Measurements from ENCODE around the gene TPMT. TPM values are rescaled to one million over a fixed set of nuclear protein-coding genes. Genes with fewer than 3 reads are reported as not detected.

Gene TPMT
- total and polyA plus RNA-seq, 2 of the 13 experiments (the other 11 are each of a cell fraction or from before 2014, with no cell fraction given) = 11.1 to 22.8 TPM

DNA sequence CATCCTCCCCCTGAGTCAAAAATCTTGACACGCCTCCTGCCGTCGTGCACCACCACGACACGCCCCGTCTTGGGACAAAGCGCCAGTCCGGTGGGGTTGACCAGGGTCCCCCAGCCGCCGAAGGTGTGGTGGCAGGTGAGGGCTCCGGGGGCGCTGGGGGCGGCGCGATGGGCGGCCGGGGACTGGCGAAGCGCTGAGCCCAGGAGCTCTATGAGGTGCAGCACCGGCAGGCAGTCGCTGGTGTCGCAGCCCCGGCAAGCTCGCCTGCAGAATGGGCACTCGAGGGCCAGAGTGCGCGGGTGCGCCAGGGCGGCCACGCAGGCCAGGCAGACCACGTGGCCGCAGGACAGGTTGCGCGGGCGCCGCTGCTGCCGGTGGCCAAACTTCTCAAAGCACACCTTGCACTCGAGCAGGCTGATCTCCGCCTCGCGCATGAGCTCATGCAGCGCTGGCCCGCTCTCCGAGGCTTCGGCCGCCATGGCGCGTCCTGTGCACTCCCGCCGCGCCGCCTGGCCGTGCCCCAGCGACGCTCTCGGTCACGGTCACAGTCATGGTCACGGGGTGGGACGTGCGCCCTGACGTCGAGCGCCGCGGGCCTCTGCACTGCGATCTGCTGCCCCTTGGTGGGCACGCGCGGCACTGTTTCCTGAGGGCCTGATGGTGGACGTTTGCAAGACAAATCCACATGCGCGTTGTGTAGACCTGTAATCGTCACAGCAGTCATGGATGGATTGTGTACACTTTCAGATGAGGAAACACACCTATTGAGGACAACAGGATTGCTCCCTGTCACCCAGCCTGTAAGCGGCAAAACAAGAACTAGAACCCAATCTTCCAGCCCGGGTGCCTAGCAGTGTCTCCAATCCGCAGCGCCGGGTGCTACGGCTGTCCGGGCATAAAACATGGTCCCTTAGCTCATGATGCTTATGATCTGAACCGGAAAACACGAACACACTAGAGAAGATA lies 32.5 kb downstream of the TPMT start, which contains the start of gene NHLRC1 (continued):
- TF ChIP-seq HNRNPLL (IDR thresholded peaks at IDR 0.05; ENCODE audit: low read depth, low read length, poor library complexity, severe bottlenecking) = peak; percentile 46
- TF ChIP-seq MXI1 (IDR thresholded peaks at IDR 0.05; ENCODE audit: borderline replicate concordance, low read depth, low read length) = peak; percentile 70; the same call in 1 of the 3 replicates
- TF ChIP-seq SALL1 (CRISPR knock-in tag; IDR thresholded peaks at IDR 0.05) = peak; percentile 99
- TF ChIP-seq ATF7 (IDR thresholded peaks at IDR 0.05) = no peak
- TF ChIP-seq ATF7 (CRISPR knock-in tag; IDR thresholded peaks at IDR 0.05) = peak; percentile 90
- TF ChIP-seq KLF11 (CRISPR knock-in tag; IDR thresholded peaks at IDR 0.05) = peak; percentile 84; the same call in 1 of the 2 replicates
- TF ChIP-seq CENPX (CRISPR knock-in tag; IDR thresholded peaks at IDR 0.05) = no peak
- TF ChIP-seq, protein P1, sequence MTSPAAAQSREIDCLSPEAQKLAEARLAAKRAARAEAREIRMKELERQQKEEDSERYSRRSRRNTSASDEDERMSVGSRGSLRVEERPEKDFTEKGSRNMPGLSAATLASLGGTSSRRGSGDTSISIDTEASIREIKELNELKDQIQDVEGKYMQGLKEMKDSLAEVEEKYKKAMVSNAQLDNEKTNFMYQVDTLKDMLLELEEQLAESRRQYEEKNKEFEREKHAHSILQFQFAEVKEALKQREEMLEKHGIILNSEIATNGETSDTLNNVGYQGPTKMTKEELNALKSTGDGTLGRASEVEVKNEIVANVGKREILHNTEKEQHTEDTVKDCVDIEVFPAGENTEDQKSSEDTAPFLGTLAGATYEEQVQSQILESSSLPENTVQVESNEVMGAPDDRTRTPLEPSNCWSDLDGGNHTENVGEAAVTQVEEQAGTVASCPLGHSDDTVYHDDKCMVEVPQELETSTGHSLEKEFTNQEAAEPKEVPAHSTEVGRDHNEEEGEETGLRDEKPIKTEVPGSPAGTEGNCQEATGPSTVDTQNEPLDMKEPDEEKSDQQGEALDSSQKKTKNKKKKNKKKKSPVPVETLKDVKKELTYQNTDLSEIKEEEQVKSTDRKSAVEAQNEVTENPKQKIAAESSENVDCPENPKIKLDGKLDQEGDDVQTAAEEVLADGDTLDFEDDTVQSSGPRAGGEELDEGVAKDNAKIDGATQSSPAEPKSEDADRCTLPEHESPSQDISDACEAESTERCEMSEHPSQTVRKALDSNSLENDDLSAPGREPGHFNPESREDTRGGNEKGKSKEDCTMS (CRISPR knock-in tag; conservative IDR thresholded peaks at IDR 0.05) = no peak
- TF ChIP-seq, protein P2, sequence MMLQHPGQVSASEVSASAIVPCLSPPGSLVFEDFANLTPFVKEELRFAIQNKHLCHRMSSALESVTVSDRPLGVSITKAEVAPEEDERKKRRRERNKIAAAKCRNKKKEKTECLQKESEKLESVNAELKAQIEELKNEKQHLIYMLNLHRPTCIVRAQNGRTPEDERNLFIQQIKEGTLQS (CRISPR knock-in tag; IDR thresholded peaks at IDR 0.05) = peak; percentile 85
- TF ChIP-seq, protein P3, sequence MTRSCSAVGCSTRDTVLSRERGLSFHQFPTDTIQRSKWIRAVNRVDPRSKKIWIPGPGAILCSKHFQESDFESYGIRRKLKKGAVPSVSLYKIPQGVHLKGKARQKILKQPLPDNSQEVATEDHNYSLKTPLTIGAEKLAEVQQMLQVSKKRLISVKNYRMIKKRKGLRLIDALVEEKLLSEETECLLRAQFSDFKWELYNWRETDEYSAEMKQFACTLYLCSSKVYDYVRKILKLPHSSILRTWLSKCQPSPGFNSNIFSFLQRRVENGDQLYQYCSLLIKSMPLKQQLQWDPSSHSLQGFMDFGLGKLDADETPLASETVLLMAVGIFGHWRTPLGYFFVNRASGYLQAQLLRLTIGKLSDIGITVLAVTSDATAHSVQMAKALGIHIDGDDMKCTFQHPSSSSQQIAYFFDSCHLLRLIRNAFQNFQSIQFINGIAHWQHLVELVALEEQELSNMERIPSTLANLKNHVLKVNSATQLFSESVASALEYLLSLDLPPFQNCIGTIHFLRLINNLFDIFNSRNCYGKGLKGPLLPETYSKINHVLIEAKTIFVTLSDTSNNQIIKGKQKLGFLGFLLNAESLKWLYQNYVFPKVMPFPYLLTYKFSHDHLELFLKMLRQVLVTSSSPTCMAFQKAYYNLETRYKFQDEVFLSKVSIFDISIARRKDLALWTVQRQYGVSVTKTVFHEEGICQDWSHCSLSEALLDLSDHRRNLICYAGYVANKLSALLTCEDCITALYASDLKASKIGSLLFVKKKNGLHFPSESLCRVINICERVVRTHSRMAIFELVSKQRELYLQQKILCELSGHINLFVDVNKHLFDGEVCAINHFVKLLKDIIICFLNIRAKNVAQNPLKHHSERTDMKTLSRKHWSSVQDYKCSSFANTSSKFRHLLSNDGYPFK (CRISPR knock-in tag; IDR thresholded peaks at IDR 0.05; ENCODE audit: borderline replicate concordance) = no peak; the same call in 1 of the 2 replicates
- peak; percentile 73 for TF ChIP-seq SMC3 (IDR thresholded peaks at IDR 0.05; ENCODE audit: low read length)
- peak; percentile 85; the same call in 1 of the 2 replicates for TF ChIP-seq SSRP1 (CRISPR knock-in tag; IDR thresholded peaks at IDR 0.05)
- TF ChIP-seq, protein P4, sequence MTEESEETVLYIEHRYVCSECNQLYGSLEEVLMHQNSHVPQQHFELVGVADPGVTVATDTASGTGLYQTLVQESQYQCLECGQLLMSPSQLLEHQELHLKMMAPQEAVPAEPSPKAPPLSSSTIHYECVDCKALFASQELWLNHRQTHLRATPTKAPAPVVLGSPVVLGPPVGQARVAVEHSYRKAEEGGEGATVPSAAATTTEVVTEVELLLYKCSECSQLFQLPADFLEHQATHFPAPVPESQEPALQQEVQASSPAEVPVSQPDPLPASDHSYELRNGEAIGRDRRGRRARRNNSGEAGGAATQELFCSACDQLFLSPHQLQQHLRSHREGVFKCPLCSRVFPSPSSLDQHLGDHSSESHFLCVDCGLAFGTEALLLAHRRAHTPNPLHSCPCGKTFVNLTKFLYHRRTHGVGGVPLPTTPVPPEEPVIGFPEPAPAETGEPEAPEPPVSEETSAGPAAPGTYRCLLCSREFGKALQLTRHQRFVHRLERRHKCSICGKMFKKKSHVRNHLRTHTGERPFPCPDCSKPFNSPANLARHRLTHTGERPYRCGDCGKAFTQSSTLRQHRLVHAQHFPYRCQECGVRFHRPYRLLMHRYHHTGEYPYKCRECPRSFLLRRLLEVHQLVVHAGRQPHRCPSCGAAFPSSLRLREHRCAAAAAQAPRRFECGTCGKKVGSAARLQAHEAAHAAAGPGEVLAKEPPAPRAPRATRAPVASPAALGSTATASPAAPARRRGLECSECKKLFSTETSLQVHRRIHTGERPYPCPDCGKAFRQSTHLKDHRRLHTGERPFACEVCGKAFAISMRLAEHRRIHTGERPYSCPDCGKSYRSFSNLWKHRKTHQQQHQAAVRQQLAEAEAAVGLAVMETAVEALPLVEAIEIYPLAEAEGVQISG (CRISPR knock-in tag; IDR thresholded peaks at IDR 0.05) = peak; percentile 94
- peak; percentile 92 for TF ChIP-seq WIZ (CRISPR knock-in tag; IDR thresholded peaks at IDR 0.05)
- TF ChIP-seq, protein P5, sequence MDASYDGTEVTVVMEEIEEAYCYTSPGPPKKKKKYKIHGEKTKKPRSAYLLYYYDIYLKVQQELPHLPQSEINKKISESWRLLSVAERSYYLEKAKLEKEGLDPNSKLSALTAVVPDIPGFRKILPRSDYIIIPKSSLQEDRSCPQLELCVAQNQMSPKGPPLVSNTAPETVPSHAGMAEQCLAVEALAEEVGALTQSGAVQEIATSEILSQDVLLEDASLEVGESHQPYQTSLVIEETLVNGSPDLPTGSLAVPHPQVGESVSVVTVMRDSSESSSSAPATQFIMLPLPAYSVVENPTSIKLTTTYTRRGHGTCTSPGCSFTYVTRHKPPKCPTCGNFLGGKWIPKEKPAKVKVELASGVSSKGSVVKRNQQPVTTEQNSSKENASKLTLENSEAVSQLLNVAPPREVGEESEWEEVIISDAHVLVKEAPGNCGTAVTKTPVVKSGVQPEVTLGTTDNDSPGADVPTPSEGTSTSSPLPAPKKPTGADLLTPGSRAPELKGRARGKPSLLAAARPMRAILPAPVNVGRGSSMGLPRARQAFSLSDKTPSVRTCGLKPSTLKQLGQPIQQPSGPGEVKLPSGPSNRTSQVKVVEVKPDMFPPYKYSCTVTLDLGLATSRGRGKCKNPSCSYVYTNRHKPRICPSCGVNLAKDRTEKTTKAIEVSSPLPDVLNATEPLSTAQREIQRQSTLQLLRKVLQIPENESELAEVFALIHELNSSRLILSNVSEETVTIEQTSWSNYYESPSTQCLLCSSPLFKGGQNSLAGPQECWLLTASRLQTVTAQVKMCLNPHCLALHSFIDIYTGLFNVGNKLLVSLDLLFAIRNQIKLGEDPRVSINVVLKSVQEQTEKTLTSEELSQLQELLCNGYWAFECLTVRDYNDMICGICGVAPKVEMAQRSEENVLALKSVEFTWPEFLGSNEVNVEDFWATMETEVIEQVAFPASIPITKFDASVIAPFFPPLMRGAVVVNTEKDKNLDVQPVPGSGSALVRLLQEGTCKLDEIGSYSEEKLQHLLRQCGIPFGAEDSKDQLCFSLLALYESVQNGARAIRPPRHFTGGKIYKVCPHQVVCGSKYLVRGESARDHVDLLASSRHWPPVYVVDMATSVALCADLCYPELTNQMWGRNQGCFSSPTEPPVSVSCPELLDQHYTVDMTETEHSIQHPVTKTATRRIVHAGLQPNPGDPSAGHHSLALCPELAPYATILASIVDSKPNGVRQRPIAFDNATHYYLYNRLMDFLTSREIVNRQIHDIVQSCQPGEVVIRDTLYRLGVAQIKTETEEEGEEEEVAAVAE (CRISPR knock-in tag; IDR thresholded peaks at IDR 0.05; ENCODE audit: borderline replicate concordance) = peak; percentile 93

Data from HepG2 (cell line).